ENCODE measurements around the gene GPRC5A.
A peak's percentile ranks its signal among the peaks of the same experiment; 100 is the strongest.

GPRC5A gene

GRCh38 chr12:12903642-12904609, 12.6 kb downstream of the GPRC5A start:
- TF ChIP-seq EP300 (IDR thresholded peaks at IDR 0.05; ENCODE audit: borderline replicate concordance) = peak; percentile 40; the same call in 1 of the 2 replicates
- no peak for TF ChIP-seq REST (IDR thresholded peaks at IDR 0.05; ENCODE audit: low read depth)
- no peak for TF ChIP-seq ZBTB7A (IDR thresholded peaks at IDR 0.05; ENCODE audit: low read depth)
- TF ChIP-seq NFIC (IDR thresholded peaks at IDR 0.05) = peak; percentile 26; the same call in 1 of the 2 replicates
- TF ChIP-seq FOXM1 (IDR thresholded peaks at IDR 0.05; ENCODE audit: borderline replicate concordance, low read depth) = peak; percentile 32; the same call in 1 of the 2 replicates
- peak; percentile 30; the same call in 1 of the 2 replicates for TF ChIP-seq TCF12 (IDR thresholded peaks at IDR 0.05; ENCODE audit: low read depth)

GRCh38 chr12:12907552-12907951, 16.2 kb downstream of the GPRC5A start:
- TF ChIP-seq FOXM1 (IDR thresholded peaks at IDR 0.05; ENCODE audit: borderline replicate concordance, low read depth) (no peak), EGR1 (IDR thresholded peaks at IDR 0.05) (no peak), CREB1 (IDR thresholded peaks at IDR 0.05; ENCODE audit: low read depth) (no peak), MAX (IDR thresholded peaks at IDR 0.05) (no peak), TCF12 (IDR thresholded peaks at IDR 0.05; ENCODE audit: low read depth) (no peak), RAD21 (IDR thresholded peaks at IDR 0.05; ENCODE audit: low read depth) (no peak), YY1 (IDR thresholded peaks at IDR 0.05; ENCODE audit: low read depth) (no peak), EP300 (IDR thresholded peaks at IDR 0.05; ENCODE audit: borderline replicate concordance) (no peak), ZBTB7A (IDR thresholded peaks at IDR 0.05; ENCODE audit: low read depth) (no peak), TEAD4 (IDR thresholded peaks at IDR 0.05) (no peak), NFIC (IDR thresholded peaks at IDR 0.05) (no peak), TAF1 (IDR thresholded peaks at IDR 0.05; ENCODE audit: low read depth) (no peak)

GRCh38 chr12:12908252-12908651, 16.9 kb downstream of the GPRC5A start:
- no peak for TF ChIP-seq TAF1 (IDR thresholded peaks at IDR 0.05; ENCODE audit: low read depth)

GRCh38 chr12:12908711-12909110, 17.3 kb downstream of the GPRC5A start:
- TF ChIP-seq EGR1 (IDR thresholded peaks at IDR 0.05) (no peak), FOXM1 (IDR thresholded peaks at IDR 0.05; ENCODE audit: borderline replicate concordance, low read depth) (no peak), CEBPB (IDR thresholded peaks at IDR 0.05) (no peak), USF1 (IDR thresholded peaks at IDR 0.05) (no peak), MAX (IDR thresholded peaks at IDR 0.05) (no peak), TCF12 (IDR thresholded peaks at IDR 0.05; ENCODE audit: low read depth) (no peak), TEAD4 (IDR thresholded peaks at IDR 0.05) (no peak), RAD21 (IDR thresholded peaks at IDR 0.05; ENCODE audit: low read depth) (no peak), EP300 (IDR thresholded peaks at IDR 0.05; ENCODE audit: borderline replicate concordance) (no peak), CREB1 (IDR thresholded peaks at IDR 0.05; ENCODE audit: low read depth) (no peak), TAF1 (IDR thresholded peaks at IDR 0.05; ENCODE audit: low read depth) (no peak), ZBTB7A (IDR thresholded peaks at IDR 0.05; ENCODE audit: low read depth) (no peak), YY1 (IDR thresholded peaks at IDR 0.05; ENCODE audit: low read depth) (no peak), REST (IDR thresholded peaks at IDR 0.05; ENCODE audit: low read depth) (no peak), NFIC (IDR thresholded peaks at IDR 0.05) (no peak)

- TF ChIP-seq NFIC (IDR thresholded peaks at IDR 0.05) = no peak
- no peak for TF ChIP-seq FOXM1 (IDR thresholded peaks at IDR 0.05; ENCODE audit: borderline replicate concordance, low read depth)
- no peak for TF ChIP-seq TEAD4 (IDR thresholded peaks at IDR 0.05)
- no peak for TF ChIP-seq REST (IDR thresholded peaks at IDR 0.05; ENCODE audit: low read depth)
- TF ChIP-seq TAF1 (IDR thresholded peaks at IDR 0.05; ENCODE audit: low read depth) = no peak
- TF ChIP-seq USF1 (IDR thresholded peaks at IDR 0.05) = no peak
- no peak for TF ChIP-seq ZBTB7A (IDR thresholded peaks at IDR 0.05; ENCODE audit: low read depth)
- TF ChIP-seq CEBPB (IDR thresholded peaks at IDR 0.05) = no peak
- no peak for TF ChIP-seq CREB1 (IDR thresholded peaks at IDR 0.05; ENCODE audit: low read depth)
- TF ChIP-seq YY1 (IDR thresholded peaks at IDR 0.05; ENCODE audit: low read depth) = no peak
- no peak for TF ChIP-seq MAX (IDR thresholded peaks at IDR 0.05)
- no peak for TF ChIP-seq RAD21 (IDR thresholded peaks at IDR 0.05; ENCODE audit: low read depth)
- no peak for TF ChIP-seq EP300 (IDR thresholded peaks at IDR 0.05; ENCODE audit: borderline replicate concordance)
- no peak for TF ChIP-seq EGR1 (IDR thresholded peaks at IDR 0.05)
These were observed 18.0 kb downstream of the GPRC5A start for GRCh38 chr12:12909228-12909994.

Measured in Ishikawa (cell line).